ENCODE data around the gene CTIF.

GRCh38 chr18:48843596-48843995, 304.8 kb downstream of the CTIF start:
- TF ChIP-seq CTCF (IDR thresholded peaks at IDR 0.05) (no peak), POLR2AphosphoS5 (IDR thresholded peaks at IDR 0.05; ENCODE audit: low read depth, low read length) (no peak)
